Measurements from ENCODE around the gene UFSP2. TPM values are rescaled to one million over a fixed set of nuclear protein-coding genes. Genes with fewer than 3 reads are reported as not detected.

The UFSP2 gene
- total and polyA plus RNA-seq, 2 donors (not counting 1 experiment from before 2014, with no cell fraction given), result 43.1 to 43.2 TPM

GRCh38 chr4:185358514-185358913, 67.2 kb downstream of the UFSP2 start:
- H4K20me1 ChIP-seq (ENCODE audit: control insufficient read depth, extremely low read depth, insufficient read depth, low read length), result no peaks in the 10 kb centered on the region
- H3K79me2 ChIP-seq (ENCODE audit: control insufficient read depth, insufficient read depth, low read length), result no peaks in the 10 kb centered on the region
- H3K9ac ChIP-seq (ENCODE audit: insufficient read depth, low read length), result no peak overlapping the region
- no peak overlapping the region for H3K4me3 ChIP-seq (replicated peaks in 1 of 4; ENCODE audit: control extremely low read depth in 1 of 4, insufficient read depth in 1 of 4, low read depth in 3 of 4, low read length in 4 of 4)
- H3K9me3 ChIP-seq (ENCODE audit: control insufficient read depth, insufficient read depth, low read depth, low read length), result no peaks in the 10 kb centered on the region
- H3K4me2 ChIP-seq (ENCODE audit: extremely low read depth, insufficient read depth, low read length), result no peak overlapping the region
- H3K27me3 ChIP-seq (ENCODE audit: control insufficient read depth, insufficient read depth, low read length), result no peaks in the 10 kb centered on the region
- peaks cover 3% of the 10 kb centered on the region for H3K4me1 ChIP-seq (ENCODE audit: control insufficient read depth, extremely low read depth, insufficient read depth, low read length)
- no peak overlapping the region for H3K27ac ChIP-seq (ENCODE audit: insufficient read depth, low read length)
- DNase-seq (ENCODE audit: low read depth in 2 of 2), result peak; percentile 51 to 91
- no peaks in the 10 kb centered on the region for H3K36me3 ChIP-seq (ENCODE audit: control insufficient read depth, insufficient read depth, low read length)
- H2AFZ ChIP-seq (ENCODE audit: low read length), result no peak overlapping the region
- TF ChIP-seq EZH2 (IDR thresholded peaks at IDR 0.05; ENCODE audit: low read length, missing control alignments) (no peak), CTCF (conservative IDR thresholded peaks at IDR 0.05 in 1 of 2, IDR thresholded peaks at IDR 0.05 in 1 of 2; ENCODE audit: low read depth in 1 of 2, low read length in 2 of 2) (no peak)

DNA sequence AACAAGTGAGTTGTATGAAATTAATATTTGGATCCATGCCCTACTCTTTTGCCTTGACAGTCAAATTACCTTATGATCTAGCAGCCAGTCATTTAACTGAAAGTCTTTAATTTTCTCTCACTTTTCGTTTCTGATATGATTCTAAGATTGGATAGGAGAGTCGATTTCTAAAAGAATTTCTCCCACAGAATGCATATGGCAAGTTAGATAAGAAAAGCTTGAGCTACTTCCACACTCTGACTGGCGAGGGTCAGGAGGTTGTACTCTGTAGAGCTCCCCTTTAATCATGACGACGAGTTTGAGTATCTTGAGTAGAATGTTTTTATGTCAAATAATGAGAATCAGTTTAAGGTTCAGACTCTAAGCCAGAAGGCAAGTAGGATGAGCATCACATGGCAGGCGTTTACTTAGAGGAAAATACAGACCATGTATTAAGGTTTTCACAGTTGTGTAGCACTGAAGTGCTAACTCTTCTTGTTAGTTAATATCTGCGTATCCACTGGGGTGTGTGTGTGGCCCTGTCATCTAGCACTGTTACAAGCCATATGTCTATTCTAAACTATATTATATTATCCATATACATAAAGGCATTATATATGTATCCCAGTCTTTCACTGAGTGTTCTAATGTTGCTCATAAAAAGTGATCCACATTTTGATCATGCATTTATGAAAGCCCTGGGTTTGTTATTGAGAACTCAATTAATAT, 67.9 kb downstream of the UFSP2 start:
- Histone ChIP-seq H3K4me2 (ENCODE audit: extremely low read depth, insufficient read depth, low read length) (no peak overlapping the region), H2AFZ (ENCODE audit: low read length) (no peak overlapping the region)

DNA sequence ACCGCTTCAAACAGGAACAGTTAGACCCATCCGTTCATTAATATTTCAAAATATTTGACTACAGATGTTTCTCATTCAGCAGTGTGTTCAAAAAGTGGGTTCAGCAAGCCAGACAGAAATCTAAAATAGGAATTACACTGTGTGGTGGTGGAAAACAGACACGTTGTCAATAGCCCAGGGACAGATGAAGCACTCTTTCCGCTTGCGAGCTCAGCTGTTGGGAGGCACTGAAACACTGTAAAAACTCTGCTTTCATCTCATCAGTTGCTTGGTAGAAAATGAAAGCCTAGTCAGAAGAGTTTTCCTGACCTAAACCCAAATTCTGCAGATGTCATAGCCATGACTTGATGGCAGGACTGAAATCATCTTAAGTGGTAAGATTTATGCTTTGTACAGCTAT, 68.6 kb downstream of the UFSP2 start:
- Histone ChIP-seq H4K20me1 (ENCODE audit: control insufficient read depth, extremely low read depth, insufficient read depth, low read length) (no peaks in the 10 kb centered on the region), H2AFZ (ENCODE audit: low read length) (no peak overlapping the region), H3K4me2 (ENCODE audit: extremely low read depth, insufficient read depth, low read length) (no peak overlapping the region)

More for the DNA sequence above, 67.9 kb downstream of the UFSP2 start:
- Histone ChIP-seq H3K36me3 (ENCODE audit: control insufficient read depth, insufficient read depth, low read length) (no peaks in the 10 kb centered on the region), H3K4me1 (ENCODE audit: control insufficient read depth, extremely low read depth, insufficient read depth, low read length) (peaks cover 3% of the 10 kb centered on the region), H3K4me3 (replicated peaks in 1 of 4; ENCODE audit: control extremely low read depth in 1 of 4, insufficient read depth in 1 of 4, low read depth in 3 of 4, low read length in 4 of 4) (no peak overlapping the region), H3K79me2 (ENCODE audit: control insufficient read depth, insufficient read depth, low read length) (no peaks in the 10 kb centered on the region), H3K27me3 (ENCODE audit: control insufficient read depth, insufficient read depth, low read length) (no peaks in the 10 kb centered on the region), H4K20me1 (ENCODE audit: control insufficient read depth, extremely low read depth, insufficient read depth, low read length) (no peaks in the 10 kb centered on the region), H3K27ac (ENCODE audit: insufficient read depth, low read length) (no peak overlapping the region), H3K9ac (ENCODE audit: insufficient read depth, low read length) (no peak overlapping the region), H3K9me3 (ENCODE audit: control insufficient read depth, insufficient read depth, low read depth, low read length) (no peaks in the 10 kb centered on the region)
- no peak for DNase-seq (ENCODE audit: low read depth in 2 of 2)
- no peak for TF ChIP-seq EZH2 (IDR thresholded peaks at IDR 0.05; ENCODE audit: low read length, missing control alignments)
- TF ChIP-seq CTCF (conservative IDR thresholded peaks at IDR 0.05 in 1 of 2, IDR thresholded peaks at IDR 0.05 in 1 of 2; ENCODE audit: low read depth in 1 of 2, low read length in 2 of 2), result no peak

More for the DNA sequence above, 68.6 kb downstream of the UFSP2 start:
- no peaks in the 10 kb centered on the region for H3K36me3 ChIP-seq (ENCODE audit: control insufficient read depth, insufficient read depth, low read length)
- H3K9me3 ChIP-seq (ENCODE audit: control insufficient read depth, insufficient read depth, low read depth, low read length), result no peaks in the 10 kb centered on the region
- no peaks in the 10 kb centered on the region for H3K79me2 ChIP-seq (ENCODE audit: control insufficient read depth, insufficient read depth, low read length)
- TF ChIP-seq EZH2 (IDR thresholded peaks at IDR 0.05; ENCODE audit: low read length, missing control alignments), result no peak
- H3K27ac ChIP-seq (ENCODE audit: insufficient read depth, low read length), result no peak overlapping the region
- no peak for DNase-seq (ENCODE audit: low read depth in 2 of 2)
- H3K9ac ChIP-seq (ENCODE audit: insufficient read depth, low read length), result no peak overlapping the region
- H3K4me1 ChIP-seq (ENCODE audit: control insufficient read depth, extremely low read depth, insufficient read depth, low read length), result peaks cover 3% of the 10 kb centered on the region
- no peaks in the 10 kb centered on the region for H3K27me3 ChIP-seq (ENCODE audit: control insufficient read depth, insufficient read depth, low read length)
- H3K4me3 ChIP-seq (replicated peaks in 1 of 4; ENCODE audit: control extremely low read depth in 1 of 4, insufficient read depth in 1 of 4, low read depth in 3 of 4, low read length in 4 of 4), result no peak overlapping the region
